Medulla oblongata (tissue), 1 donor: ENCODE data around the gene CSF2.

Source experiments
- DNase-seq: peaks from one replicate; pipeline ENCODE4 v3.0.0-alpha.2; 2015; ENCODE audit errors: extremely low spot score

CSF2 gene

GRCh38 chr5:132067941-132068808 lies 5.4 kb upstream of the CSF2 start:
- DNase-seq: no peak

- DNase-seq: peak; percentile 24
Measured at GRCh38 chr5:132069561-132069960, 4.0 kb upstream of the CSF2 start.

GRCh38 chr5:132069994-132070393 lies 3.6 kb upstream of the CSF2 start:
- no peak for DNase-seq

- DNase-seq: peak; percentile 31
Measured at GRCh38 chr5:132070460-132071337, 2.9 kb upstream of the CSF2 start.

GRCh38 chr5:132071338-132071707 lies 2.3 kb upstream of the CSF2 start:
- DNase-seq: no peak

- DNase-seq: no peak
Measured at GRCh38 chr5:132072070-132072469, 1.5 kb upstream of the CSF2 start.

- no peak for DNase-seq
Measured at GRCh38 chr5:132072528-132072927, 1.1 kb upstream of the CSF2 start.

- no peak for DNase-seq
Measured at GRCh38 chr5:132074091-132074771, 642 bp downstream of the CSF2 start.

- DNase-seq: no peak
Measured at GRCh38 chr5:132074772-132075718, 1.5 kb downstream of the CSF2 start.

GRCh38 chr5:132075719-132076077 lies 2.1 kb downstream of the CSF2 start:
- DNase-seq: no peak

GRCh38 chr5:132076202-132076830 lies 2.7 kb downstream of the CSF2 start:
- no peak for DNase-seq

GRCh38 chr5:132076983-132077382 lies 3.4 kb downstream of the CSF2 start:
- DNase-seq: no peak

- no peak for DNase-seq
Measured at GRCh38 chr5:132079081-132079480, 5.5 kb downstream of the CSF2 start.

- no peak for DNase-seq
Measured at GRCh38 chr5:132079619-132080018, 6.0 kb downstream of the CSF2 start.

- no peak for DNase-seq
Measured at GRCh38 chr5:132080595-132080994, 7.0 kb downstream of the CSF2 start.

- no peak for DNase-seq
Measured at GRCh38 chr5:132081458-132081857, 7.9 kb downstream of the CSF2 start.

- DNase-seq: no peak
Measured at GRCh38 chr5:132082329-132083023, 8.9 kb downstream of the CSF2 start.

GRCh38 chr5:132083071-132083678 lies 9.6 kb downstream of the CSF2 start:
- no peak for DNase-seq

GRCh38 chr5:132085686-132086085 lies 12.1 kb downstream of the CSF2 start:
- DNase-seq: no peak
